Activated CD4-positive, alpha-beta T cell treated with anti-CD3 and anti-CD28 coated beads, Interleukin-2, amount 50 U/mL, for 4 hours (primary cell): Measurements from ENCODE around the gene UGT1A8.

Source experiments
- DNase-seq, 2 experiments: peaks; one replicate each; pipeline ENCODE4 v3.0.0-alpha.2; 2020

The UGT1A8 gene

GRCh38 chr2:233822101-233822771 is 204.8 kb downstream of the UGT1A8 start:
- no peak for DNase-seq
